Epithelial cell of esophagus (primary cell): ENCODE results near the gene SLC22A9.
A peak's percentile ranks its signal among the peaks of the same experiment; 100 is the strongest.
"Not testable (repeated sequence)": the region's sequence is repeated elsewhere in the genome, so short reads cannot be mapped to it uniquely, and the experiment has no call there.

Experiments used
- DNase-seq: peaks from one replicate; pipeline ENCODE4 v3.0.0; 2010; ENCODE audit warnings: low read depth
- H3K4me3 ChIP-seq: 2 replicates; pipeline ENCODE4 v1.5.1; 2011; ENCODE audit warnings: mild to moderate bottlenecking, low read length, control low read depth
- TF ChIP-seq, protein P1 (sequence below): IDR thresholded peaks from 2 replicates; pipeline ENCODE4 v1.5.1; 2011; ENCODE audit warnings: low read depth, mild to moderate bottlenecking, low read length, control low read depth, inconsistent platforms; ENCODE audit not compliant: insufficient read depth; ENCODE audit errors: missing control alignments

The SLC22A9 gene

DNA sequence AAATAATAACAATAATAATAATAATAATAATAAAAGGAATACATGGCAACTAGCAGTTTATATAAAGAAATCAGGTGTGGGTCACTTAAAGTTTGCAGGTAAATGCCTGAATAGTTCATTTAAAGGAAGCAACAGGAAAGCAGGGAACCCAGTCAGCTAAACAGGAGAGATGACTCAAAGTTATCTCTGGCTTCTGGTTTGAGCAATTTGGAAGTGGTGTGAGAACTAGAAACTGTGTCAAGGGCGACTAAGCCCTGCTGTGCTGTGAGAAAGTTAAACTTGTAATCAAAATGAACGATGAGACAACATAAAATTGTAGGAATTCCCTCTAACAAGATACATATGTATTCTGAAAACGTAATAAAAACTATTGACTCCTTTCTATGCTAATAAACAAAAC lies 35.5 kb downstream of the SLC22A9 start:
- DNase-seq, result peak; percentile 24
- H3K4me3 ChIP-seq, result no peak overlapping the region
- TF ChIP-seq, protein P1, sequence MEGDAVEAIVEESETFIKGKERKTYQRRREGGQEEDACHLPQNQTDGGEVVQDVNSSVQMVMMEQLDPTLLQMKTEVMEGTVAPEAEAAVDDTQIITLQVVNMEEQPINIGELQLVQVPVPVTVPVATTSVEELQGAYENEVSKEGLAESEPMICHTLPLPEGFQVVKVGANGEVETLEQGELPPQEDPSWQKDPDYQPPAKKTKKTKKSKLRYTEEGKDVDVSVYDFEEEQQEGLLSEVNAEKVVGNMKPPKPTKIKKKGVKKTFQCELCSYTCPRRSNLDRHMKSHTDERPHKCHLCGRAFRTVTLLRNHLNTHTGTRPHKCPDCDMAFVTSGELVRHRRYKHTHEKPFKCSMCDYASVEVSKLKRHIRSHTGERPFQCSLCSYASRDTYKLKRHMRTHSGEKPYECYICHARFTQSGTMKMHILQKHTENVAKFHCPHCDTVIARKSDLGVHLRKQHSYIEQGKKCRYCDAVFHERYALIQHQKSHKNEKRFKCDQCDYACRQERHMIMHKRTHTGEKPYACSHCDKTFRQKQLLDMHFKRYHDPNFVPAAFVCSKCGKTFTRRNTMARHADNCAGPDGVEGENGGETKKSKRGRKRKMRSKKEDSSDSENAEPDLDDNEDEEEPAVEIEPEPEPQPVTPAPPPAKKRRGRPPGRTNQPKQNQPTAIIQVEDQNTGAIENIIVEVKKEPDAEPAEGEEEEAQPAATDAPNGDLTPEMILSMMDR, result no peak

DNA sequence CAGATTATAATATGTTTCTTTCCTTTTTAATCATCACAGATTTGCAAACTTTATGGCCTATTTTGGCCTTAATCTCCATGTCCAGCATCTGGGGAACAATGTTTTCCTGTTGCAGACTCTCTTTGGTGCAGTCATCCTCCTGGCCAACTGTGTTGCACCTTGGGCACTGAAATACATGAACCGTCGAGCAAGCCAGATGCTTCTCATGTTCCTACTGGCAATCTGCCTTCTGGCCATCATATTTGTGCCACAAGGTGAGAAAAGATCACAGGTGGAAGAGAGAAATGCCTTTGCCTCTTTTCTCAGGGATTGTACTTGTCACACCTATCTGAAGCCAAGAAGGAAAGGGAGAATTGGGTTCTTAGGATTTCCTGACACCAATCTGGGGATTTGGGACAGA lies 36.9 kb downstream of the SLC22A9 start:
- no peak overlapping the region for H3K4me3 ChIP-seq
- TF ChIP-seq, protein P1, result no peak
- no peak for DNase-seq

GRCh38 chr11:63417174-63417852 lies 47.7 kb downstream of the SLC22A9 start:
- no peak for DNase-seq
- no peak overlapping the region for H3K4me3 ChIP-seq
- TF ChIP-seq, protein P1, result no peak

- TF ChIP-seq, protein P1, result peak; percentile 15
- DNase-seq, result peak; percentile 5
- H3K4me3 ChIP-seq, result no peak overlapping the region
Observed at GRCh38 chr11:63427971-63428508, 58.5 kb downstream of the SLC22A9 start.

- not testable (repeated sequence) for DNase-seq, H3K4me3 ChIP-seq
Observed at GRCh38 chr11:63430731-63431130, 61.1 kb downstream of the SLC22A9 start.

- DNase-seq, H3K4me3 ChIP-seq: not testable (repeated sequence)
Observed at GRCh38 chr11:63435351-63435750, 65.8 kb downstream of the SLC22A9 start.

DNA sequence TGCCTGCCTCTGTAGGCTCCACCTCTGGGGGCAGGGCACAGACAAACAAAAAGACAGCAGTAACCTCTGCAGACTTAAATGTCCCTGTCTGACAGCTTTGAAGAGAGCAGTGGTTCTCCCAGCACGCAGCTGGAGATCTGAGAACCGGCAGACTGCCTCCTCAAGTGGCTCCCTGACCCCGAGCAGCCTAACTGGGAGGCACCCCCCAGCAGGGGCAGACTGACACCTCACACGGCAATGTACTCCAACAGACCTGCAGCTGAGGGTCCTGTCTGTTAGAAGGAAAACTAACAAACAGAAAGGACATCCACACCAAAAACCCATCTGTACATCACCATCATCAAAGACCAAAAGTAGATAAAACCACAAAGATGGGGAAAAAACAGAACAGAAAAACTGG lies 66.2 kb downstream of the SLC22A9 start:
- DNase-seq, H3K4me3 ChIP-seq: not testable (repeated sequence)

GRCh38 chr11:63443714-63444113 lies 74.1 kb downstream of the SLC22A9 start:
- H3K4me3 ChIP-seq, result no peak overlapping the region
- no peak for DNase-seq
- TF ChIP-seq, protein P1, result no peak
